Measurements from ENCODE around the gene BDKRB2. TPM values are rescaled to one million over a fixed set of nuclear protein-coding genes. Genes with fewer than 3 reads are reported as not detected.

Gene BDKRB2
- total RNA-seq (2021; ENCODE audit: unreplicated experiment) (0.05 TPM), Bru-seq, nascent RNA (percentile 4 among the genes with signal in this experiment), BruChase-seq, experiment 1, labeled RNA remaining after a 2-hour chase (percentile 7 among the genes with signal in this experiment), BruChase-seq, experiment 2, labeled RNA remaining after a 6-hour chase (percentile 15 among the genes with signal in this experiment)
- 0.08 TPM for polyA plus RNA-seq (2012; ENCODE audit: insufficient read length)
- long read RNA-seq, result 0 reads

GRCh38 chr14:96204151-96205058, at the start of gene BDKRB2:
Gene BDKRB2 (plus strand): TSS chr14:96204839. CDS start chr14:96237108, 32,269 bp downstream.
- Histone ChIP-seq H3K27ac (ENCODE audit: low read length) (no peak within 1 kb of the TSS), H3K9me3 (ENCODE audit: control insufficient read depth, insufficient read depth, low read depth, low read length) (no peaks in the 10 kb centered on the region), H3K27me3 (ENCODE audit: control insufficient read depth, insufficient read depth, low read length) (no peaks in the 10 kb centered on the region), H3K36me3 (ENCODE audit: control insufficient read depth, insufficient read depth, low read length) (no peaks in the 10 kb centered on the region), H3K4me1 (ENCODE audit: control insufficient read depth, insufficient read depth, low read length) (no peaks in the 10 kb centered on the region), H3K4me3 (ENCODE audit: low read depth in 2 of 2, low read length in 2 of 2) (peak within 1 kb of the TSS; percentile 29 to 43)
- DNase-seq (ENCODE audit: low read depth, low spot score), result no peak
- no peak for TF ChIP-seq TCF7L2 (IDR thresholded peaks at IDR 0.05; ENCODE audit: low read depth, low read length)
- TF ChIP-seq SIN3A (IDR thresholded peaks at IDR 0.05; ENCODE audit: borderline replicate concordance, insufficient read depth, low read depth, low read length), result no peak
- no peak for TF ChIP-seq POLR2AphosphoS5 (IDR thresholded peaks at IDR 0.05; ENCODE audit: low read depth, low read length)
- no peak for TF ChIP-seq REST (IDR thresholded peaks at IDR 0.05; ENCODE audit: insufficient read depth in 1 of 2, low read depth in 2 of 2, low read length in 1 of 2)
- TF ChIP-seq, protein P1, sequence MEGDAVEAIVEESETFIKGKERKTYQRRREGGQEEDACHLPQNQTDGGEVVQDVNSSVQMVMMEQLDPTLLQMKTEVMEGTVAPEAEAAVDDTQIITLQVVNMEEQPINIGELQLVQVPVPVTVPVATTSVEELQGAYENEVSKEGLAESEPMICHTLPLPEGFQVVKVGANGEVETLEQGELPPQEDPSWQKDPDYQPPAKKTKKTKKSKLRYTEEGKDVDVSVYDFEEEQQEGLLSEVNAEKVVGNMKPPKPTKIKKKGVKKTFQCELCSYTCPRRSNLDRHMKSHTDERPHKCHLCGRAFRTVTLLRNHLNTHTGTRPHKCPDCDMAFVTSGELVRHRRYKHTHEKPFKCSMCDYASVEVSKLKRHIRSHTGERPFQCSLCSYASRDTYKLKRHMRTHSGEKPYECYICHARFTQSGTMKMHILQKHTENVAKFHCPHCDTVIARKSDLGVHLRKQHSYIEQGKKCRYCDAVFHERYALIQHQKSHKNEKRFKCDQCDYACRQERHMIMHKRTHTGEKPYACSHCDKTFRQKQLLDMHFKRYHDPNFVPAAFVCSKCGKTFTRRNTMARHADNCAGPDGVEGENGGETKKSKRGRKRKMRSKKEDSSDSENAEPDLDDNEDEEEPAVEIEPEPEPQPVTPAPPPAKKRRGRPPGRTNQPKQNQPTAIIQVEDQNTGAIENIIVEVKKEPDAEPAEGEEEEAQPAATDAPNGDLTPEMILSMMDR (IDR thresholded peaks at IDR 0.05), result no peak
- intact Hi-C loops (cut with micrococcal nuclease; ENCODE audit: unreplicated experiment), result no loop called here
- CTCF ChIA-PET, result no interaction called here
- no TSS peak for BruUV-seq (replicated peaks)
- in situ Hi-C loops (cut with HindIII; ENCODE audit: low pct_unique_long_range_greater_than_20kb, low sequenced_read_pairs), result no loop called here
- ATAC-seq, result peak; percentile 79
- POLR2A ChIA-PET, result no interaction called here

DNA sequence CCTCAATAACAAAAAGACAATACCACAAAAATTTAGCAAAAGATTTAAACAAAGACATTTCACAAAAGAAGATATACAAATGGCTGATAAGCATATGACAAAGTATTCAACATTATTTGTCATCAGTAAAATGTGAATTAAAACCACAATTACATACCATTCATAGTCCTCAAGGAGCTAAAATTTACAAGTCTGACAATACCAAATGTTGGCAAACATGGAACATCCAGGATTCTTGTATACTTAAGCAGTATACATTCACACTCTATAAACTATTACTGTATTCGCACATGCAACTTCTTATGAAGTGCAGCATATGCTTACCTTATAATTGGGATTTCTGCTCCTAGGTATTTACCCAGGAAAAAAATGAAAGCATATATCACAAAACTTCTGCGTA, 49.7 kb upstream of the BDKRB2 start:
- ChIA-PET POLR2A (no interaction called here), CTCF (no interaction called here)
- intact Hi-C loops (cut with micrococcal nuclease; ENCODE audit: unreplicated experiment) (no loop called here), in situ Hi-C loops (cut with HindIII; ENCODE audit: low pct_unique_long_range_greater_than_20kb, low sequenced_read_pairs) (no loop called here)
- H3K36me3 ChIP-seq (ENCODE audit: control insufficient read depth, insufficient read depth, low read length), result no peaks in the 10 kb centered on the region
- no peaks in the 10 kb centered on the region for H3K27me3 ChIP-seq (ENCODE audit: control insufficient read depth, insufficient read depth, low read length)
- no TSS peak for BruUV-seq (replicated peaks)
- DNase-seq (ENCODE audit: low read depth, low spot score) (no peak), ATAC-seq (no peak)
- TF ChIP-seq, protein P1 (IDR thresholded peaks at IDR 0.05), result no peak
- TF ChIP-seq REST (IDR thresholded peaks at IDR 0.05; ENCODE audit: insufficient read depth in 1 of 2, low read depth in 2 of 2, low read length in 1 of 2), result no peak
- TF ChIP-seq POLR2AphosphoS5 (IDR thresholded peaks at IDR 0.05; ENCODE audit: low read depth, low read length), result no peak
- TF ChIP-seq SIN3A (IDR thresholded peaks at IDR 0.05; ENCODE audit: borderline replicate concordance, insufficient read depth, low read depth, low read length), result no peak
- TF ChIP-seq TCF7L2 (IDR thresholded peaks at IDR 0.05; ENCODE audit: low read depth, low read length), result no peak
- no peaks in the 10 kb centered on the region for H3K9me3 ChIP-seq (ENCODE audit: control insufficient read depth, insufficient read depth, low read depth, low read length)
- no peak overlapping the region for H3K4me3 ChIP-seq (ENCODE audit: low read depth in 2 of 2, low read length in 2 of 2)
- no peak overlapping the region for H3K27ac ChIP-seq (ENCODE audit: low read length)
- H3K4me1 ChIP-seq (ENCODE audit: control insufficient read depth, insufficient read depth, low read length), result no peaks in the 10 kb centered on the region
